K562 (cell line): ENCODE measurements around the gene WWOX. TPM values are rescaled to one million over a fixed set of nuclear protein-coding genes. Genes with fewer than 3 reads are reported as not detected.

Experiments used
- ATAC-seq: fragments of 200-7000 bp; cut with Tn5 transposase; 3 replicates; pipeline ENCODE4 v1.9.1; 2020; ENCODE audit warnings: moderate library complexity
- BruUV-seq: library from RNA; stranded (reverse); fragments of 400-500 nt; replicated peaks from 2 replicates; lab custom pipeline; 2021; lab: Mats Ljungman, UMichigan
- CTCF ChIA-PET: fragments of 300-600 bp; formaldehyde crosslinking; extraction: SDS; loops from one replicate; lab custom pipeline; 2021; ENCODE audit warnings: low intra/inter-chr PET ratio; lab: Yijun Ruan, JAX
- POLR2A ChIA-PET: fragments of 300-600, 350-650 bp; sonication (Branson Sonifier 250); formaldehyde crosslinking; extraction: SDS; loops from one replicate; lab custom pipeline; 2021; ENCODE audit warnings: antibody characterized with exemption, inconsistent platforms; lab: Yijun Ruan, JAX
- DNase-seq, 4 experiments: peaks; one replicate each; pipeline versions ENCODE4 v3.0.0 to v3.0.0-alpha.2; 2011 to 2018; ENCODE audit warnings: low spot score in 3 of 4, mixed read lengths in 3 of 4; ENCODE audit errors: extremely low read depth in 1 of 4
- FAIRE-seq: peaks from 2 replicates; lab custom pipeline; 2011; peaks lifted over from hg19 to GRCh38; lab: Jason Lieb, UNC
- H2AFZ ChIP-seq: 2 replicates; pipeline ENCODE4 v1.6.0; 2011; ENCODE audit warnings: low read depth, low read length, control low read depth, inconsistent platforms
- H3K27ac ChIP-seq: fragments of 200-600 bp; 3 replicates; pipeline ENCODE4 v1.8.0; 2011; ENCODE audit warnings: low read depth, mild to moderate bottlenecking, control low read depth, inconsistent platforms, low read length, moderate library complexity, mixed read lengths; ENCODE audit errors: extremely low read depth
- H3K27me3 ChIP-seq, 2 experiments: fragments of 300-600 bp in 1 of 2; 2 replicates in 1 of 2; 3 replicates in 1 of 2; pipeline versions ENCODE4 v1.6.0 to v1.8.0; 2011; ENCODE audit warnings: inconsistent platforms in 2 of 2, low read length in 2 of 2, mild to moderate bottlenecking in 1 of 2, mixed read lengths in 1 of 2, moderate library complexity in 1 of 2; ENCODE audit not compliant: control insufficient read depth in 2 of 2, insufficient read depth in 2 of 2
- H3K36me3 ChIP-seq: fragments of 300-600 bp; 3 replicates; pipeline ENCODE4 v1.8.0; 2011; ENCODE audit warnings: mild to moderate bottlenecking, low read length, inconsistent platforms; ENCODE audit not compliant: control insufficient read depth, insufficient read depth
- H3K4me1 ChIP-seq, 2 experiments: fragments of 200-600 bp in 1 of 2; replicated peaks in 1 of 2; 2 replicates in 1 of 2; 3 replicates in 1 of 2; pipeline versions ENCODE4 v1.5.1 to v1.8.0; 2011; ENCODE audit warnings: inconsistent platforms in 2 of 2, low read length in 2 of 2, mild to moderate bottlenecking in 1 of 2, mixed read lengths in 1 of 2, moderate library complexity in 1 of 2; ENCODE audit not compliant: control insufficient read depth in 2 of 2, insufficient read depth in 2 of 2
- H3K4me2 ChIP-seq: 2 replicates; pipeline ENCODE4 v1.6.1; 2011; ENCODE audit warnings: low read length, control low read depth, inconsistent platforms, mixed read lengths; ENCODE audit not compliant: insufficient read depth
- H3K4me3 ChIP-seq: fragments of 200-600 bp; sonication (generic), shearing (Covaris generic); 2 replicates; pipeline ENCODE4 v1.5.1; 2016; ENCODE audit warnings: control low read depth, inconsistent platforms
- H3K79me2 ChIP-seq: fragments of 200-600 bp; 3 replicates; pipeline ENCODE4 v1.8.0; 2011; ENCODE audit warnings: low read length, inconsistent platforms; ENCODE audit not compliant: control insufficient read depth, insufficient read depth
- H3K9ac ChIP-seq, 2 experiments: 2 replicates each; pipeline versions ENCODE4 v1.6.0 to v1.6.1; 2011; ENCODE audit warnings: low read depth in 2 of 2, low read length in 2 of 2, control low read depth in 1 of 2, inconsistent platforms in 1 of 2, mild to moderate bottlenecking in 1 of 2, mixed read lengths in 1 of 2; ENCODE audit not compliant: insufficient read depth in 1 of 2
- H3K9me1 ChIP-seq: one replicate; pipeline ENCODE4 v1.6.0; 2011; ENCODE audit warnings: inconsistent platforms, mild to moderate bottlenecking, low read length, moderate library complexity; ENCODE audit not compliant: control insufficient read depth, insufficient read depth
- H3K9me3 ChIP-seq: replicated peaks from 2 replicates; pipeline ENCODE4 v1.5.1; 2011; ENCODE audit warnings: low read depth, low read length, inconsistent platforms; ENCODE audit not compliant: control insufficient read depth, insufficient read depth
- H4K20me1 ChIP-seq: replicated peaks from 2 replicates; pipeline ENCODE4 v1.6.1; 2011; ENCODE audit warnings: low read length, inconsistent platforms, mixed read lengths; ENCODE audit not compliant: control insufficient read depth, insufficient read depth
- KDM1A ChIP-seq, 2 experiments: fragments of 450-650 bp; IDR thresholded peaks; 2 replicates each; pipeline ENCODE4 v1.6.1; 2016; ENCODE audit warnings: mild to moderate bottlenecking in 2 of 2
- NCOR1 ChIP-seq: fragments of 450-650 bp; IDR thresholded peaks from 2 replicates; pipeline ENCODE4 v1.6.1; 2016; ENCODE audit warnings: mild to moderate bottlenecking, moderate library complexity
- PCBP2 ChIP-seq: fragments of 200-400 bp; formaldehyde crosslinking; IDR thresholded peaks from 2 replicates; pipeline ENCODE4 v1.6.1; 2018; ENCODE audit warnings: low read length, low read depth, mild to moderate bottlenecking, moderate library complexity; ENCODE audit not compliant: poor library complexity, severe bottlenecking
- ZNF77 ChIP-seq: fragments of 250-450 bp; sonication (Bioruptor Pico); IDR thresholded peaks from 2 replicates; pipeline ENCODE4 v1.5.0; 2020
- WGBS: fragments of 100-300 bp; shearing (Covaris generic); methylation state at CpG from one replicate; pipeline ENCODE4 v1.1.6; 2016; ENCODE audit warnings: low coverage, mixed read lengths; ENCODE audit not compliant: insufficient coverage; ENCODE audit errors: missing lambda C conversion rate; 5-methylcytosine and 5-hydroxymethylcytosine counted together
- in situ Hi-C: fragments of 300-500 bp; cut with MboI; formaldehyde crosslinking; loops from 4 replicates; pipeline ENCODE4 v1.15.0; 2018; ENCODE audit warnings: inconsistent platforms, mixed read lengths
- intact Hi-C: fragments of 100-400 bp; cut with micrococcal nuclease; formaldehyde crosslinking; loops from 2 replicates; pipeline ENCODE4 v1.14.2; 2022
- polyA plus RNA-seq, 8 experiments: library from polyadenylated mRNA; depleted of rRNA in 4 of 8; stranded (reverse) in 5 of 8; unstranded in 3 of 8; fragments of >200 nt; fragmentation: Nextera tagmentation in 2 of 8; fragmentation: Illumina TruSeq in 1 of 8; extraction: Ambion mirVana in 2 of 8; extraction: Trizol in 1 of 8; gene quantifications; 2 replicates each; pipeline versions ENCODE4 v1.2.1 to v1.2.3, GENCODE V29; 2011 to 2014; ENCODE audit warnings: inconsistent platforms in 1 of 8, missing spikeins in 1 of 8
- total RNA-seq, 7 experiments: library from RNA; depleted of rRNA in 6 of 7; stranded (reverse); fragments of >200 nt in 6 of 7; fragmentation: Illumina TruSeq in 2 of 7; extraction: Trizol in 2 of 7; gene quantifications; 2 replicates each; pipeline versions ENCODE4 v1.2.1 to v1.2.3, GENCODE V29; 2011 to 2021; ENCODE audit warnings: low replicate concordance in 1 of 7
- TF ChIP-seq, protein P1 (sequence below): fragments of 250-450 bp; sonication (Bioruptor Pico); IDR thresholded peaks from 2 replicates; pipeline ENCODE4 v1.8.0; 2022; ENCODE audit warnings: moderate library complexity, mild to moderate bottlenecking, inconsistent platforms
- TF ChIP-seq, protein P2 (sequence below): fragments of 450-650 bp; conservative IDR thresholded peaks from 2 replicates; pipeline ENCODE4 v1.6.1; 2016; ENCODE audit warnings: missing genetic modification characterization, low read depth, mild to moderate bottlenecking, missing compliant biosample characterization, moderate library complexity
- TF ChIP-seq, protein P3 (sequence below): sonication (generic); IDR thresholded peaks from 2 replicates; pipeline ENCODE4 v1.6.1; 2016
- TF ChIP-seq, protein P4 (sequence below): fragments of 200-800 bp; sonication (Bioruptor generic); IDR thresholded peaks from 2 replicates; pipeline ENCODE4 v1.6.1; 2016; ENCODE audit warnings: missing genetic modification characterization, missing compliant biosample characterization

The WWOX gene
- total and polyA plus RNA-seq, 9 of the 15 experiments (the other 6 are each of a cell fraction or from before 2014, with no cell fraction given): 1.6 to 22.7 (median 8.1) TPM

DNA sequence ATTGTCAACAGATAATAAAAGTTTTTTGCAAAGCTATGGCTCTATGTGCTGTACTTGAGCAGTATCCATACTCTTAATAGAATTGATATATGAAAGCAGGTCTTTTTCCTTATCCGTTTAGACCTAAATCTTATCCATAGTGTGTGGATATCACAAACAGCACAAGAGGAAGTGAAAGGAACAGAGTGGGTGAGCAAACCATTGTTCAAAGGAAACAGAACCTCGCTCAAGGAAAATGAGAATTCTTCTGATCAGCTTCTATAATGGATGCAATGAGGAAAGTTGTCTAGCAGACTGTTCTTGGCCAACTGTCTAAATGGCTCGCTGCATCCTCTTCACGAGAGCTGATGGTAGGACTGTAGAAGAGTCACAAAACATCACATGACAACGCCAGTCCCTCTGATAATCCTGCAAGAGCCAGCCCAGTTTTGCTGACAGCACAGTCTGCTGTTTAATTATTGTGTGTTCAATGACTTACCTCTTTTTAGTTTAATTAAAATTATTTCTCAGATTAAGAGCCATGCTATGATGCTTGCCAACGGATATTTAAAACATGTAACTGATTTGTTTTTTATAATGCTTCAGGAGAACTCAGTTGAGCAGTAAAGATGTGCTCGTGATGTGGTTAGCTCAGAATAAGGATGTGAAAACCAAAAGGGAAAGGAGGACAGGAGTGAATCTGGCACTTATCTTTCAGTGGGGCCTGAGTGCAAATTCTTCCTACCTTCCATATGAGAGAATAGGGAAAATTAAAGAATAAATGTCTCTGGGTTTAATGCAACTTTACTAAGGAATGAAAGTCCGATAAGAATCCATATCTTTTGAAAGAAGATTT, 38.5 kb downstream of the WWOX start:
- in situ Hi-C loops: no loop called here
- no peak for DNase-seq
- Histone ChIP-seq H3K79me2 (no peaks in the 10 kb centered on the region), H3K9me1 (no peaks in the 10 kb centered on the region), H4K20me1 (no peaks in the 10 kb centered on the region; the same call in 1 of the 2 replicates), H3K4me3 (no peak overlapping the region), H3K27ac (no peak overlapping the region), H3K27me3 (peaks cover 4% of the 10 kb centered on the region in 2 experiments; a peak in 2 of 5 replicates), H3K9ac (no peak overlapping the region), H2AFZ (no peak overlapping the region), H3K4me2 (no peak overlapping the region), H3K4me1 (no peaks in the 10 kb centered on the region), H3K36me3 (no peaks in the 10 kb centered on the region), H3K9me3 (no peaks in the 10 kb centered on the region)
- BruUV-seq: no TSS peak
- POLR2A ChIA-PET: interaction anchor here (0.6 to 0.9 kb wide), 2 partner anchors 12 to 13 kb away, joined by 3 to 4 read pairs; no protein-coding TSS in a partner anchor
- no peak for FAIRE-seq
- 7% methylated on average over 8 of the region's 8 CpGs for WGBS
- ATAC-seq: no peak
- intact Hi-C loops: no loop called here
- CTCF ChIA-PET: no interaction called here
- TF ChIP-seq PCBP2: no peak
- TF ChIP-seq, protein P1, sequence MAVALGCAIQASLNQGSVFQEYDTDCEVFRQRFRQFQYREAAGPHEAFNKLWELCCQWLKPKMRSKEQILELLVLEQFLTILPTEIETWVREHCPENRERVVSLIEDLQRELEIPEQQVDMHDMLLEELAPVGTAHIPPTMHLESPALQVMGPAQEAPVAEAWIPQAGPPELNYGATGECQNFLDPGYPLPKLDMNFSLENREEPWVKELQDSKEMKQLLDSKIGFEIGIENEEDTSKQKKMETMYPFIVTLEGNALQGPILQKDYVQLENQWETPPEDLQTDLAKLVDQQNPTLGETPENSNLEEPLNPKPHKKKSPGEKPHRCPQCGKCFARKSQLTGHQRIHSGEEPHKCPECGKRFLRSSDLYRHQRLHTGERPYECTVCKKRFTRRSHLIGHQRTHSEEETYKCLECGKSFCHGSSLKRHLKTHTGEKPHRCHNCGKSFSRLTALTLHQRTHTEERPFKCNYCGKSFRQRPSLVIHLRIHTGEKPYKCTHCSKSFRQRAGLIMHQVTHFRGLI (CRISPR knock-in tag): no peak
- TF ChIP-seq NCOR1: no peak
- TF ChIP-seq, protein P2, sequence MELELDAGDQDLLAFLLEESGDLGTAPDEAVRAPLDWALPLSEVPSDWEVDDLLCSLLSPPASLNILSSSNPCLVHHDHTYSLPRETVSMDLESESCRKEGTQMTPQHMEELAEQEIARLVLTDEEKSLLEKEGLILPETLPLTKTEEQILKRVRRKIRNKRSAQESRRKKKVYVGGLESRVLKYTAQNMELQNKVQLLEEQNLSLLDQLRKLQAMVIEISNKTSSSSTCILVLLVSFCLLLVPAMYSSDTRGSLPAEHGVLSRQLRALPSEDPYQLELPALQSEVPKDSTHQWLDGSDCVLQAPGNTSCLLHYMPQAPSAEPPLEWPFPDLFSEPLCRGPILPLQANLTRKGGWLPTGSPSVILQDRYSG: no peak
- TF ChIP-seq ZNF77: no peak
- TF ChIP-seq, protein P3, sequence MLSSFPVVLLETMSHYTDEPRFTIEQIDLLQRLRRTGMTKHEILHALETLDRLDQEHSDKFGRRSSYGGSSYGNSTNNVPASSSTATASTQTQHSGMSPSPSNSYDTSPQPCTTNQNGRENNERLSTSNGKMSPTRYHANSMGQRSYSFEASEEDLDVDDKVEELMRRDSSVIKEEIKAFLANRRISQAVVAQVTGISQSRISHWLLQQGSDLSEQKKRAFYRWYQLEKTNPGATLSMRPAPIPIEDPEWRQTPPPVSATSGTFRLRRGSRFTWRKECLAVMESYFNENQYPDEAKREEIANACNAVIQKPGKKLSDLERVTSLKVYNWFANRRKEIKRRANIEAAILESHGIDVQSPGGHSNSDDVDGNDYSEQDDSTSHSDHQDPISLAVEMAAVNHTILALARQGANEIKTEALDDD: no peak
- TF ChIP-seq, protein P4, sequence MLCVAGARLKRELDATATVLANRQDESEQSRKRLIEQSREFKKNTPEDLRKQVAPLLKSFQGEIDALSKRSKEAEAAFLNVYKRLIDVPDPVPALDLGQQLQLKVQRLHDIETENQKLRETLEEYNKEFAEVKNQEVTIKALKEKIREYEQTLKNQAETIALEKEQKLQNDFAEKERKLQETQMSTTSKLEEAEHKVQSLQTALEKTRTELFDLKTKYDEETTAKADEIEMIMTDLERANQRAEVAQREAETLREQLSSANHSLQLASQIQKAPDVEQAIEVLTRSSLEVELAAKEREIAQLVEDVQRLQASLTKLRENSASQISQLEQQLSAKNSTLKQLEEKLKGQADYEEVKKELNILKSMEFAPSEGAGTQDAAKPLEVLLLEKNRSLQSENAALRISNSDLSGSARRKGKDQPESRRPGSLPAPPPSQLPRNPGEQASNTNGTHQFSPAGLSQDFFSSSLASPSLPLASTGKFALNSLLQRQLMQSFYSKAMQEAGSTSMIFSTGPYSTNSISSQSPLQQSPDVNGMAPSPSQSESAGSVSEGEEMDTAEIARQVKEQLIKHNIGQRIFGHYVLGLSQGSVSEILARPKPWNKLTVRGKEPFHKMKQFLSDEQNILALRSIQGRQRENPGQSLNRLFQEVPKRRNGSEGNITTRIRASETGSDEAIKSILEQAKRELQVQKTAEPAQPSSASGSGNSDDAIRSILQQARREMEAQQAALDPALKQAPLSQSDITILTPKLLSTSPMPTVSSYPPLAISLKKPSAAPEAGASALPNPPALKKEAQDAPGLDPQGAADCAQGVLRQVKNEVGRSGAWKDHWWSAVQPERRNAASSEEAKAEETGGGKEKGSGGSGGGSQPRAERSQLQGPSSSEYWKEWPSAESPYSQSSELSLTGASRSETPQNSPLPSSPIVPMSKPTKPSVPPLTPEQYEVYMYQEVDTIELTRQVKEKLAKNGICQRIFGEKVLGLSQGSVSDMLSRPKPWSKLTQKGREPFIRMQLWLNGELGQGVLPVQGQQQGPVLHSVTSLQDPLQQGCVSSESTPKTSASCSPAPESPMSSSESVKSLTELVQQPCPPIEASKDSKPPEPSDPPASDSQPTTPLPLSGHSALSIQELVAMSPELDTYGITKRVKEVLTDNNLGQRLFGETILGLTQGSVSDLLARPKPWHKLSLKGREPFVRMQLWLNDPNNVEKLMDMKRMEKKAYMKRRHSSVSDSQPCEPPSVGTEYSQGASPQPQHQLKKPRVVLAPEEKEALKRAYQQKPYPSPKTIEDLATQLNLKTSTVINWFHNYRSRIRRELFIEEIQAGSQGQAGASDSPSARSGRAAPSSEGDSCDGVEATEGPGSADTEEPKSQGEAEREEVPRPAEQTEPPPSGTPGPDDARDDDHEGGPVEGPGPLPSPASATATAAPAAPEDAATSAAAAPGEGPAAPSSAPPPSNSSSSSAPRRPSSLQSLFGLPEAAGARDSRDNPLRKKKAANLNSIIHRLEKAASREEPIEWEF (CRISPR knock-in tag): no peak
- TF ChIP-seq KDM1A (IDR thresholded peaks at IDR 0.05): no peak
